Left ventricle myocardium inferior (tissue), 1 donor: ENCODE data around the gene EPB41. TPM values are rescaled to one million over a fixed set of nuclear protein-coding genes. Genes with fewer than 3 reads are reported as not detected.

ENCODE experiments used
- DNase-seq: peaks from one replicate; pipeline ENCODE4 v3.0.0-alpha.2; 2020
- H3K27ac ChIP-seq: fragments of 200-600 bp; replicated peaks from 2 replicates; pipeline ENCODE4 v1.8.0; 2021
- H3K27me3 ChIP-seq: fragments of 200-600 bp; 2 replicates; pipeline ENCODE4 v1.8.0; 2021; ENCODE audit warnings: low read depth
- H3K36me3 ChIP-seq: fragments of 200-600 bp; 2 replicates; pipeline ENCODE4 v1.8.0; 2021
- H3K4me1 ChIP-seq: fragments of 200-600 bp; 2 replicates; pipeline ENCODE4 v1.8.0; 2021
- H3K4me3 ChIP-seq: fragments of 200-600 bp; 2 replicates; pipeline ENCODE4 v1.8.0; 2021; ENCODE audit warnings: mild to moderate bottlenecking, moderate library complexity
- H3K9me3 ChIP-seq: fragments of 200-600 bp; replicated peaks from 2 replicates; pipeline ENCODE4 v1.8.0; 2021
- CTCF ChIP-seq: fragments of 200-600 bp; IDR thresholded peaks from 2 replicates; pipeline ENCODE4 v1.8.0; 2021; ENCODE audit warnings: antibody characterized with exemption, mild to moderate bottlenecking, borderline replicate concordance
- intact Hi-C: fragments of 100-400 bp; cut with micrococcal nuclease; formaldehyde crosslinking; loops from one replicate; pipeline ENCODE4 v1.11.0; 2022
- total RNA-seq: library from RNA; stranded (reverse); fragmentation: NEBNext Ultra II Directional; extraction: Animal tissue kit (Norgen Biotek cat#: 25700); gene quantifications from one replicate; pipeline ENCODE4 v1.2.1, GENCODE V29; 2021
- donor health status: DM: no; HTN: yes; CAD: no; lungs with severe emphysema.

The EPB41 gene
- total RNA-seq, 1 donor from 2014 or later = 23.4 TPM

- H3K27me3 ChIP-seq = peaks cover 41% of the 10 kb centered on the region
- DNase-seq = peak; percentile 20
- peaks cover 43% of the 10 kb centered on the region for H3K4me1 ChIP-seq
- peak; percentile 47 for TF ChIP-seq CTCF
- no peaks in the 10 kb centered on the region for H3K36me3 ChIP-seq
- peak overlapping the region; percentile 86 for H3K4me3 ChIP-seq
- intact Hi-C loops = no loop called here
- peak overlapping the region; percentile 96 for H3K27ac ChIP-seq
- no peaks in the 10 kb centered on the region for H3K9me3 ChIP-seq
Measured at GRCh38 chr1:29120947-29121485, 206.6 kb downstream of the EPB41 start.

GRCh38 chr1:29121516-29121935 is 207.2 kb downstream of the EPB41 start:
- intact Hi-C loops = no loop called here
- H3K27ac ChIP-seq = peak overlapping the region; percentile 96

GRCh38 chr1:29121936-29122681 is 207.7 kb downstream of the EPB41 start:
- Histone ChIP-seq H3K4me3 (peak overlapping the region; percentile 86), H3K27me3 (peaks cover 41% of the 10 kb centered on the region), H3K4me1 (peaks cover 43% of the 10 kb centered on the region), H3K9me3 (no peaks in the 10 kb centered on the region), H3K36me3 (no peaks in the 10 kb centered on the region), H3K27ac (peak overlapping the region; percentile 96)
- intact Hi-C loops = no loop called here
- TF ChIP-seq CTCF = no peak
- DNase-seq = peak; percentile 37

More at GRCh38 chr1:29121516-29121935, 207.2 kb downstream of the EPB41 start:
- no peak for DNase-seq
- TF ChIP-seq CTCF = peak; percentile 6
- Histone ChIP-seq H3K27me3 (peaks cover 41% of the 10 kb centered on the region), H3K4me3 (peak overlapping the region; percentile 86), H3K4me1 (peaks cover 43% of the 10 kb centered on the region), H3K36me3 (no peaks in the 10 kb centered on the region), H3K9me3 (no peaks in the 10 kb centered on the region)

GRCh38 chr1:29122682-29123052 is 208.3 kb downstream of the EPB41 start:
- TF ChIP-seq CTCF = no peak
- intact Hi-C loops = no loop called here
- Histone ChIP-seq H3K4me3 (peak overlapping the region; percentile 86), H3K27ac (peak overlapping the region; percentile 96), H3K9me3 (no peaks in the 10 kb centered on the region), H3K4me1 (peaks cover 43% of the 10 kb centered on the region), H3K36me3 (no peaks in the 10 kb centered on the region), H3K27me3 (peaks cover 41% of the 10 kb centered on the region)
- DNase-seq = peak; percentile 69

GRCh38 chr1:29123053-29123886 is 208.9 kb downstream of the EPB41 start:
- Histone ChIP-seq H3K4me3 (peak overlapping the region; percentile 86), H3K4me1 (peaks cover 43% of the 10 kb centered on the region), H3K9me3 (no peaks in the 10 kb centered on the region), H3K36me3 (no peaks in the 10 kb centered on the region), H3K27ac (peak overlapping the region; percentile 96), H3K27me3 (peaks cover 41% of the 10 kb centered on the region)
- peak; percentile 19 for DNase-seq
- no peak for TF ChIP-seq CTCF
- intact Hi-C loops = no loop called here
